ENCODE data around the gene SLC35F3.

SLC35F3 gene

GRCh38 chr1:233972951-233973635 lies 68.6 kb downstream of the SLC35F3 start:
- no peak for DNase-seq (ENCODE audit: low spot score)

GRCh38 chr1:233975486-233975885 lies 71.0 kb downstream of the SLC35F3 start:
- DNase-seq (ENCODE audit: low spot score) = no peak

GRCh38 chr1:233981042-233981675 lies 76.7 kb downstream of the SLC35F3 start:
- DNase-seq (ENCODE audit: low spot score) = no peak

- no peak for DNase-seq (ENCODE audit: low spot score)
Measured at GRCh38 chr1:233982827-233983518, 78.5 kb downstream of the SLC35F3 start.

GRCh38 chr1:233983811-233984210 lies 79.3 kb downstream of the SLC35F3 start:
- DNase-seq (ENCODE audit: low spot score) = no peak

- DNase-seq (ENCODE audit: low spot score) = no peak
Measured at GRCh38 chr1:233988963-233989696, 84.7 kb downstream of the SLC35F3 start.

- no peak for DNase-seq (ENCODE audit: low spot score)
Measured at GRCh38 chr1:233990486-233990885, 86.0 kb downstream of the SLC35F3 start.

GRCh38 chr1:233993651-233994050 lies 89.2 kb downstream of the SLC35F3 start:
- DNase-seq (ENCODE audit: low spot score) = no peak

GRCh38 chr1:233994112-233994511 lies 89.6 kb downstream of the SLC35F3 start:
- no peak for DNase-seq (ENCODE audit: low spot score)

- DNase-seq (ENCODE audit: low spot score) = no peak
Measured at GRCh38 chr1:233998456-233998855, 94.0 kb downstream of the SLC35F3 start.

- DNase-seq (ENCODE audit: low spot score) = no peak
Measured at GRCh38 chr1:233998891-233999290, 94.4 kb downstream of the SLC35F3 start.

GRCh38 chr1:234000557-234001041 lies 96.1 kb downstream of the SLC35F3 start:
- DNase-seq (ENCODE audit: low spot score) = no peak

GRCh38 chr1:234001817-234002216 lies 97.3 kb downstream of the SLC35F3 start:
- no peak for DNase-seq (ENCODE audit: low spot score)

GRCh38 chr1:234004591-234004990 lies 100.1 kb downstream of the SLC35F3 start:
- no peak for DNase-seq (ENCODE audit: low spot score)

GRCh38 chr1:234007684-234008083 lies 103.2 kb downstream of the SLC35F3 start:
- DNase-seq (ENCODE audit: low spot score) = no peak

- no peak for DNase-seq (ENCODE audit: low spot score)
Measured at GRCh38 chr1:234008591-234008990, 104.1 kb downstream of the SLC35F3 start.

- DNase-seq (ENCODE audit: low spot score) = no peak
Measured at GRCh38 chr1:234009668-234010067, 105.2 kb downstream of the SLC35F3 start.

- DNase-seq (ENCODE audit: low spot score) = no peak
Measured at GRCh38 chr1:234014208-234014607, 109.7 kb downstream of the SLC35F3 start.

GRCh38 chr1:234018816-234019215 lies 114.3 kb downstream of the SLC35F3 start:
- no peak for DNase-seq (ENCODE audit: low spot score)

GRCh38 chr1:234019387-234019786 lies 114.9 kb downstream of the SLC35F3 start:
- no peak for DNase-seq (ENCODE audit: low spot score)

GRCh38 chr1:234022302-234022701 lies 117.8 kb downstream of the SLC35F3 start:
- no peak for DNase-seq (ENCODE audit: low spot score)

GRCh38 chr1:234039603-234040002 lies 135.1 kb downstream of the SLC35F3 start:
- DNase-seq (ENCODE audit: low spot score) = no peak

Measured in hematopoietic multipotent progenitor cell treated with erythropoietin and hydrocortisone succinate and interleukin-3 and kit ligand, for 15 days (in vitro differentiated cells).